Iris pigment epithelial cell (primary cell): ENCODE data around the gene ERICH3.

ENCODE experiments used
- DNase-seq: peaks from one replicate; pipeline ENCODE4 v3.0.0-alpha.2; 2011; ENCODE audit warnings: low read depth

The ERICH3 gene

GRCh38 chr1:74673351-74674111 is at the start of gene ERICH3:
TSS of gene ERICH3 (minus strand) at chr1:74673792. CDS start at chr1:74673519, 273 bp downstream.
- DNase-seq: no peak

GRCh38 chr1:74717626-74718025 is 44.0 kb upstream of the ERICH3 start:
- no peak for DNase-seq

GRCh38 chr1:74716822-74717221 is 43.2 kb upstream of the ERICH3 start:
- no peak for DNase-seq

GRCh38 chr1:74715806-74716205 is 42.2 kb upstream of the ERICH3 start:
- no peak for DNase-seq

- DNase-seq: no peak
These were observed 41.6 kb upstream of the ERICH3 start for GRCh38 chr1:74715236-74715502.

GRCh38 chr1:74714429-74715235 is 41.0 kb upstream of the ERICH3 start:
- DNase-seq: no peak

- DNase-seq: no peak
These were observed 40.3 kb upstream of the ERICH3 start for GRCh38 chr1:74713849-74714248.

GRCh38 chr1:74712881-74713280 is 39.3 kb upstream of the ERICH3 start:
- peak; percentile 41 for DNase-seq

- DNase-seq: no peak
These were observed 30.0 kb upstream of the ERICH3 start for GRCh38 chr1:74703386-74704182.

- no peak for DNase-seq
These were observed 25.7 kb upstream of the ERICH3 start for GRCh38 chr1:74699331-74699730.

- DNase-seq: no peak
These were observed 24.2 kb upstream of the ERICH3 start for GRCh38 chr1:74697832-74698231.

- no peak for DNase-seq
These were observed 19.9 kb upstream of the ERICH3 start for GRCh38 chr1:74693473-74693872.

- DNase-seq: no peak
These were observed 17.3 kb upstream of the ERICH3 start for GRCh38 chr1:74690909-74691308.

GRCh38 chr1:74690364-74690696 is 16.7 kb upstream of the ERICH3 start:
- DNase-seq: no peak

- peak; percentile 51 for DNase-seq
These were observed 16.2 kb upstream of the ERICH3 start for GRCh38 chr1:74689621-74690363.

GRCh38 chr1:74686928-74687327 is 13.3 kb upstream of the ERICH3 start:
- no peak for DNase-seq

- DNase-seq: no peak
These were observed 10.7 kb upstream of the ERICH3 start for GRCh38 chr1:74684301-74684700.

- DNase-seq: no peak
These were observed 10.1 kb upstream of the ERICH3 start for GRCh38 chr1:74683656-74684055.

GRCh38 chr1:74681851-74682250 is 8.3 kb upstream of the ERICH3 start:
- no peak for DNase-seq

- no peak for DNase-seq
These were observed 7.9 kb upstream of the ERICH3 start for GRCh38 chr1:74681449-74681848.

GRCh38 chr1:74681001-74681400 is 7.4 kb upstream of the ERICH3 start:
- no peak for DNase-seq

GRCh38 chr1:74679811-74680210 is 6.2 kb upstream of the ERICH3 start:
- DNase-seq: no peak
